C4-2B (cell line): ENCODE data around the gene RNMT.

Experiments
- CTCF ChIP-seq: fragments of 450-650 bp; conservative IDR thresholded peaks from 2 replicates; pipeline ENCODE4 v1.5.1; 2017; ENCODE audit warnings: mild to moderate bottlenecking
- ZFX ChIP-seq: fragments of 450-650 bp; IDR thresholded peaks from 2 replicates; pipeline ENCODE4 v1.6.1; 2017

DNA sequence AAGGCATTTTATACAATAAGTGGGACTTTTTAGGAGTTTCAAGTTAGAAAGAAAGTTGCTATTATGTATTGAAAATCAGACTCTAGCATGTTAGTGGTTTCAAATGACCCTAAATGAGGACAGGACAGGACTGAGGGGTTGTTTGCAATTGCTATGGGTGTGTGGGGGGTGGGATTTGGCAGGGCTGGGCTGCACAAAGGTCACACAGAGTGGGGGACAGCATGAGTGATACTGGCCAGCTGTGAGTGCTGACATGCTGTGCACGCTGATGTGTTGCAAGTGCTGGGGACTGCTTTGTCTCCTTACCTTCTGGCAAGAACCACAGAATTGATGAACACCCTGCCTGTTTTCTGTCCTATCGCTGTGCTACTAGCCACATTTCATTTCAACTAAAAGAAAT, 29.8 kb downstream of the RNMT start:
- no peak for TF ChIP-seq CTCF
- no peak for TF ChIP-seq ZFX
